GM12864 (cell line): ENCODE measurements around the gene EPS8L2.

ENCODE experiments used
- DNase-seq: peaks from one replicate; pipeline ENCODE4 v3.0.0-alpha.2; 2011; ENCODE audit warnings: low read depth
- H3K4me3 ChIP-seq: 2 replicates; pipeline ENCODE4 v1.5.1; 2011; ENCODE audit warnings: mild to moderate bottlenecking, low read depth, low read length, control low read depth
- CTCF ChIP-seq: IDR thresholded peaks from 2 replicates; pipeline ENCODE4 v1.5.1; 2011; ENCODE audit warnings: low read depth, mild to moderate bottlenecking, moderate library complexity, low read length, control low read depth, inconsistent platforms; ENCODE audit errors: missing control alignments

EPS8L2 gene

GRCh38 chr11:763549-764321, 57.7 kb downstream of the EPS8L2 start:
- TF ChIP-seq CTCF, result no peak
- no peak overlapping the region for H3K4me3 ChIP-seq
- DNase-seq, result no peak

GRCh38 chr11:764322-765024, 58.4 kb downstream of the EPS8L2 start:
- TF ChIP-seq CTCF, result no peak
- no peak for DNase-seq
- no peak overlapping the region for H3K4me3 ChIP-seq

GRCh38 chr11:765025-765801, 59.2 kb downstream of the EPS8L2 start:
- TF ChIP-seq CTCF, result peak; percentile 74
- DNase-seq, result no peak
- no peak overlapping the region for H3K4me3 ChIP-seq

GRCh38 chr11:765802-766091, 59.7 kb downstream of the EPS8L2 start:
- DNase-seq, result no peak
- no peak overlapping the region for H3K4me3 ChIP-seq
- TF ChIP-seq CTCF, result no peak

- DNase-seq, result no peak
- TF ChIP-seq CTCF, result no peak
- no peak overlapping the region for H3K4me3 ChIP-seq
Measured at GRCh38 chr11:766106-766935, 60.3 kb downstream of the EPS8L2 start.

GRCh38 chr11:766936-767210, 60.8 kb downstream of the EPS8L2 start:
- TF ChIP-seq CTCF, result no peak
- H3K4me3 ChIP-seq, result no peak overlapping the region
- no peak for DNase-seq
